GM21390 (cell line): ENCODE results near the gene SEMA3E.
A peak's percentile ranks its signal among the peaks of the same experiment; 100 is the strongest.
"Not testable (repeated sequence)": the region's sequence is repeated elsewhere in the genome, so short reads cannot be mapped to it uniquely, and the experiment has no call there.

Experiments
- ATAC-seq: cut with Tn5 transposase; IDR thresholded peaks from one replicate; pipeline ENCODE4 v1.9.1; 2021; ENCODE audit not compliant: unreplicated experiment

The SEMA3E gene

GRCh38 chr7:83494683-83495082, 154.3 kb downstream of the SEMA3E start:
- no peak for ATAC-seq

- no peak for ATAC-seq
Observed at GRCh38 chr7:83492802-83493201, 156.1 kb downstream of the SEMA3E start.

GRCh38 chr7:83487801-83488200, 161.1 kb downstream of the SEMA3E start:
- no peak for ATAC-seq

- ATAC-seq, result no peak
Observed at GRCh38 chr7:83486957-83487356, 162.0 kb downstream of the SEMA3E start.

GRCh38 chr7:83486536-83486935, 162.4 kb downstream of the SEMA3E start:
- ATAC-seq, result no peak

GRCh38 chr7:83484826-83485225, 164.1 kb downstream of the SEMA3E start:
- no peak for ATAC-seq

- no peak for ATAC-seq
Observed at GRCh38 chr7:83484266-83484665, 164.7 kb downstream of the SEMA3E start.

GRCh38 chr7:83478616-83479015, 170.3 kb downstream of the SEMA3E start:
- ATAC-seq, result no peak

- ATAC-seq, result no peak
Observed at GRCh38 chr7:83476511-83477050, 172.4 kb downstream of the SEMA3E start.

- ATAC-seq, result no peak
Observed at GRCh38 chr7:83475420-83475819, 173.5 kb downstream of the SEMA3E start.

- no peak for ATAC-seq
Observed at GRCh38 chr7:83472376-83472775, 176.6 kb downstream of the SEMA3E start.

GRCh38 chr7:83469491-83469890, 179.4 kb downstream of the SEMA3E start:
- no peak for ATAC-seq

GRCh38 chr7:83469076-83469475, 179.9 kb downstream of the SEMA3E start:
- no peak for ATAC-seq

- ATAC-seq, result peak; percentile 95
Observed at GRCh38 chr7:83468251-83468739, 180.6 kb downstream of the SEMA3E start.

GRCh38 chr7:83467493-83467892, 181.4 kb downstream of the SEMA3E start:
- ATAC-seq, result no peak

GRCh38 chr7:83466956-83467355, 182.0 kb downstream of the SEMA3E start:
- no peak for ATAC-seq

GRCh38 chr7:83466187-83466923, 182.6 kb downstream of the SEMA3E start:
- ATAC-seq, result no peak

- ATAC-seq, result no peak
Observed at GRCh38 chr7:83465643-83466042, 183.3 kb downstream of the SEMA3E start.

- not testable (repeated sequence) for ATAC-seq
Observed at GRCh38 chr7:83461820-83462219, 187.1 kb downstream of the SEMA3E start.

GRCh38 chr7:83459930-83460653, 188.8 kb downstream of the SEMA3E start:
- ATAC-seq, result not testable (repeated sequence)

GRCh38 chr7:83459101-83459929, 189.6 kb downstream of the SEMA3E start:
- not testable (repeated sequence) for ATAC-seq
